Keratinocyte (primary cell): ENCODE data around the gene ADARB2. TPM values are rescaled to one million over a fixed set of nuclear protein-coding genes. Genes with fewer than 3 reads are reported as not detected.

Experiments used
- DNase-seq: peaks from one replicate; pipeline ENCODE4 v3.0.0-alpha.2; 2011; ENCODE audit warnings: low read depth, missing footprints, low spot score
- FAIRE-seq: peaks from 2 replicates; lab custom pipeline; 2011; peaks lifted over from hg19 to GRCh38; lab: Jason Lieb, UNC
- H2AFZ ChIP-seq: 2 replicates; pipeline ENCODE4 v1.6.0; 2012; ENCODE audit warnings: low read length, control low read depth, inconsistent platforms; ENCODE audit not compliant: control insufficient read depth
- H3K27ac ChIP-seq: 2 replicates; pipeline ENCODE4 v1.5.1; 2011; ENCODE audit warnings: low read length; ENCODE audit not compliant: control insufficient read depth, insufficient read depth
- H3K27me3 ChIP-seq: 3 replicates; pipeline ENCODE4 v1.6.0; 2011; ENCODE audit warnings: low read length; ENCODE audit not compliant: control insufficient read depth, insufficient read depth; ENCODE audit errors: extremely low read depth
- H3K36me3 ChIP-seq, 2 experiments: 2 replicates in 1 of 2; 3 replicates in 1 of 2; pipeline ENCODE4 v1.5.1; 2011; ENCODE audit warnings: low read length in 2 of 2, mild to moderate bottlenecking in 1 of 2; ENCODE audit not compliant: control insufficient read depth in 2 of 2, insufficient read depth in 2 of 2; ENCODE audit errors: extremely low read depth in 1 of 2
- H3K4me1 ChIP-seq: 3 replicates; pipeline ENCODE4 v1.5.1; 2011; ENCODE audit warnings: low read length; ENCODE audit not compliant: control insufficient read depth, insufficient read depth; ENCODE audit errors: extremely low read depth
- H3K4me2 ChIP-seq: 3 replicates; pipeline ENCODE4 v1.6.0; 2011; ENCODE audit warnings: low read depth, low read length; ENCODE audit not compliant: control insufficient read depth, insufficient read depth; ENCODE audit errors: extremely low read depth
- H3K4me3 ChIP-seq, 3 experiments: fragments of 200-600 bp in 1 of 3; sonication (generic) in 1 of 3; 2 replicates in 2 of 3; 3 replicates in 1 of 3; pipeline ENCODE4 v1.5.1; 2011 to 2016; ENCODE audit warnings: low read length in 3 of 3, mild to moderate bottlenecking in 3 of 3, control low read depth in 2 of 3, inconsistent platforms in 1 of 3, low read depth in 1 of 3, mixed read lengths in 1 of 3, mixed run types in 1 of 3, moderate library complexity in 1 of 3; ENCODE audit not compliant: control insufficient read depth in 2 of 3, insufficient read depth in 2 of 3; ENCODE audit errors: extremely low read depth in 1 of 3
- H3K79me2 ChIP-seq: 2 replicates; pipeline ENCODE4 v1.6.0; 2012; ENCODE audit warnings: low read length; ENCODE audit not compliant: control insufficient read depth, insufficient read depth
- H3K9ac ChIP-seq: 3 replicates; pipeline ENCODE4 v1.6.0; 2011; ENCODE audit warnings: low read length; ENCODE audit not compliant: control insufficient read depth, insufficient read depth; ENCODE audit errors: extremely low read depth
- H3K9me1 ChIP-seq: 3 replicates; pipeline ENCODE4 v1.6.0; 2011; ENCODE audit warnings: low read length; ENCODE audit not compliant: control insufficient read depth, insufficient read depth; ENCODE audit errors: extremely low read depth
- H3K9me3 ChIP-seq: 2 replicates; pipeline ENCODE4 v1.5.1; 2012; ENCODE audit warnings: low read depth, low read length; ENCODE audit not compliant: control insufficient read depth
- H4K20me1 ChIP-seq: 3 replicates; pipeline ENCODE4 v1.6.0; 2011; ENCODE audit warnings: low read length; ENCODE audit not compliant: control insufficient read depth, insufficient read depth; ENCODE audit errors: extremely low read depth
- EZH2 ChIP-seq: IDR thresholded peaks from one replicate; pipeline ENCODE4 v1.6.1; 2012; ENCODE audit warnings: inconsistent platforms, mild to moderate bottlenecking, low read length, moderate library complexity
- dilution Hi-C: fragments of 300-500 bp; cut with MboI; formaldehyde crosslinking; loops from one replicate; pipeline ENCODE4 v1.7.0; 2020; ENCODE audit warnings: low sequenced_read_pairs; ENCODE audit not compliant: extremely low pct_ligation_motif_present
- polyA plus RNA-seq, 5 experiments: library from polyadenylated mRNA; depleted of rRNA in 3 of 5; stranded (reverse) in 3 of 5; stranded (forward) in 1 of 5; unstranded in 1 of 5; fragments of >200 nt; gene quantifications; 1 replicate in 1 of 5; 2 replicates in 3 of 5; 3 replicates in 1 of 5; pipeline versions ENCODE4 v1.2.1 to v1.2.3, GENCODE V29; 2011 to 2012; ENCODE audit warnings: missing spikeins in 2 of 5, low read depth in 1 of 5, low replicate concordance in 1 of 5
- TF ChIP-seq, protein P1 (sequence below), 3 experiments: IDR thresholded peaks in 1 of 3; conservative IDR thresholded peaks in 1 of 3; optimal IDR thresholded peaks in 1 of 3; 2 replicates in 2 of 3; 3 replicates in 1 of 3; pipeline versions ENCODE3 to v1.5.1; 2011; ENCODE audit warnings: low read length in 3 of 3, mild to moderate bottlenecking in 3 of 3, moderate library complexity in 2 of 3, control low read depth in 1 of 3, inconsistent platforms in 1 of 3; ENCODE audit not compliant: insufficient read depth in 2 of 3; ENCODE audit errors: extremely low read depth in 1 of 3

The ADARB2 gene
- polyA plus RNA-seq, 1 donor (not counting 4 experiments of a cell fraction or from before 2014, with no cell fraction given): not detected

DNA sequence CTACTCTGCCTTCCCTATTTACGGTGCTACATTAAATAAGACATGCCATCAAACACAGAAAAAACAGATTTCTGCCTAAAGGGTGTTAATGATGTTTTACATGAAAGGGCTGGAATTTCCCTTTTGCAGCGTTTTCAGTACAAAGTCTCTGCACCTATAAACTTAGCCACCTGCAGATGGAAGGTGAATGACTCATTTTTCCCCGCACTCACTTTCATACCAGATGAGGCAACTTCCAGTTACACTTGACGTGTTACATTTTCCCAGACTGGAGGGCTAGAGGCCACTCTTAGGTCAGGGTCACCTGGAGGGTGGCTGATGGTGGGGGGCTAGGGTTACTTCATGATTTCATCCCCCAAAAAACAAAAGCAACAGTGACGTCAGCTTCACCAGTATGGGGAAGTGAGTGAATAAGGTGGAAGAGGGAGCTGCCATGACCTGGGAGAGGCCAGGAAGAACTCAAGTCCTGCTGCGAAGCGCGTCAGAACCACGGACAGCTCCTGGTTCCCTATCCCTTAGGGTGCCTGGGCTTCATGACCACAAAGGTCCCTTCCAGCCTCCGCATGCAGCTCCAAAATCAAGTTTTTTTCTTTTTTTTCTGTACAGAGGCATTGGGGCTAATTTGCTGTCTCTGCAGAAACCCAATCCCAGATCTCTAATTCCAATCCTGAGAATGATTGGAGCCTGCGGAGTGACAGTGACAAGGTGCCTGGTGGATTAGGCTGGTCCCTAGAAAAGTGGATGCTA lies 94.0 kb downstream of the ADARB2 start:
- dilution Hi-C loops: no loop called here
- Histone ChIP-seq H3K36me3 (no peaks in the 10 kb centered on the region), H3K4me1 (no peaks in the 10 kb centered on the region), H3K9me3 (peaks cover 2% of the 10 kb centered on the region), H3K9me1 (no peaks in the 10 kb centered on the region), H3K27ac (no peak overlapping the region), H4K20me1 (no peaks in the 10 kb centered on the region), H3K4me2 (no peak overlapping the region), H3K79me2 (no peaks in the 10 kb centered on the region), H3K27me3 (no peaks in the 10 kb centered on the region), H3K4me3 (no peak overlapping the region), H2AFZ (no peak overlapping the region), H3K9ac (no peak overlapping the region)
- FAIRE-seq (no peak), DNase-seq (no peak)
- TF ChIP-seq EZH2: no peak
- TF ChIP-seq, protein P1, sequence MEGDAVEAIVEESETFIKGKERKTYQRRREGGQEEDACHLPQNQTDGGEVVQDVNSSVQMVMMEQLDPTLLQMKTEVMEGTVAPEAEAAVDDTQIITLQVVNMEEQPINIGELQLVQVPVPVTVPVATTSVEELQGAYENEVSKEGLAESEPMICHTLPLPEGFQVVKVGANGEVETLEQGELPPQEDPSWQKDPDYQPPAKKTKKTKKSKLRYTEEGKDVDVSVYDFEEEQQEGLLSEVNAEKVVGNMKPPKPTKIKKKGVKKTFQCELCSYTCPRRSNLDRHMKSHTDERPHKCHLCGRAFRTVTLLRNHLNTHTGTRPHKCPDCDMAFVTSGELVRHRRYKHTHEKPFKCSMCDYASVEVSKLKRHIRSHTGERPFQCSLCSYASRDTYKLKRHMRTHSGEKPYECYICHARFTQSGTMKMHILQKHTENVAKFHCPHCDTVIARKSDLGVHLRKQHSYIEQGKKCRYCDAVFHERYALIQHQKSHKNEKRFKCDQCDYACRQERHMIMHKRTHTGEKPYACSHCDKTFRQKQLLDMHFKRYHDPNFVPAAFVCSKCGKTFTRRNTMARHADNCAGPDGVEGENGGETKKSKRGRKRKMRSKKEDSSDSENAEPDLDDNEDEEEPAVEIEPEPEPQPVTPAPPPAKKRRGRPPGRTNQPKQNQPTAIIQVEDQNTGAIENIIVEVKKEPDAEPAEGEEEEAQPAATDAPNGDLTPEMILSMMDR (optimal IDR thresholded peaks at IDR 0.05 in 1 of 3, IDR thresholded peaks at IDR 0.05 in 1 of 3, conservative IDR thresholded peaks at IDR 0.05 in 1 of 3; ENCODE audit: extremely low read depth in 1 of 3, insufficient read depth in 2 of 3, low read length in 3 of 3): no peak

GRCh38 chr10:1642600-1643160 lies 94.6 kb downstream of the ADARB2 start:
- H3K36me3 ChIP-seq: no peaks in the 10 kb centered on the region
- FAIRE-seq: no peak
- DNase-seq: no peak
- H3K4me3 ChIP-seq: no peak overlapping the region
- no peak overlapping the region for H2AFZ ChIP-seq
- no peak overlapping the region for H3K4me2 ChIP-seq
- TF ChIP-seq, protein P1 (optimal IDR thresholded peaks at IDR 0.05 in 1 of 3, IDR thresholded peaks at IDR 0.05 in 1 of 3, conservative IDR thresholded peaks at IDR 0.05 in 1 of 3; ENCODE audit: extremely low read depth in 1 of 3, insufficient read depth in 2 of 3, low read length in 3 of 3): no peak
- TF ChIP-seq EZH2: no peak
- H3K27ac ChIP-seq: no peak overlapping the region
- H3K79me2 ChIP-seq: no peaks in the 10 kb centered on the region
- dilution Hi-C loops: no loop called here
- no peaks in the 10 kb centered on the region for H4K20me1 ChIP-seq
- H3K9me1 ChIP-seq: no peaks in the 10 kb centered on the region
- H3K9ac ChIP-seq: no peak overlapping the region
- H3K27me3 ChIP-seq: no peaks in the 10 kb centered on the region
- H3K4me1 ChIP-seq: no peaks in the 10 kb centered on the region
- H3K9me3 ChIP-seq: peaks cover 2% of the 10 kb centered on the region
